ENCODE measurements around the gene CLDN7. TPM values are rescaled to one million over a fixed set of nuclear protein-coding genes. Genes with fewer than 3 reads are reported as not detected.

CLDN7 gene, protein sequence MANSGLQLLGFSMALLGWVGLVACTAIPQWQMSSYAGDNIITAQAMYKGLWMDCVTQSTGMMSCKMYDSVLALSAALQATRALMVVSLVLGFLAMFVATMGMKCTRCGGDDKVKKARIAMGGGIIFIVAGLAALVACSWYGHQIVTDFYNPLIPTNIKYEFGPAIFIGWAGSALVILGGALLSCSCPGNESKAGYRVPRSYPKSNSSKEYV
- total RNA-seq: 1.1 and 1.8 TPM in 2 replicates

DNA sequence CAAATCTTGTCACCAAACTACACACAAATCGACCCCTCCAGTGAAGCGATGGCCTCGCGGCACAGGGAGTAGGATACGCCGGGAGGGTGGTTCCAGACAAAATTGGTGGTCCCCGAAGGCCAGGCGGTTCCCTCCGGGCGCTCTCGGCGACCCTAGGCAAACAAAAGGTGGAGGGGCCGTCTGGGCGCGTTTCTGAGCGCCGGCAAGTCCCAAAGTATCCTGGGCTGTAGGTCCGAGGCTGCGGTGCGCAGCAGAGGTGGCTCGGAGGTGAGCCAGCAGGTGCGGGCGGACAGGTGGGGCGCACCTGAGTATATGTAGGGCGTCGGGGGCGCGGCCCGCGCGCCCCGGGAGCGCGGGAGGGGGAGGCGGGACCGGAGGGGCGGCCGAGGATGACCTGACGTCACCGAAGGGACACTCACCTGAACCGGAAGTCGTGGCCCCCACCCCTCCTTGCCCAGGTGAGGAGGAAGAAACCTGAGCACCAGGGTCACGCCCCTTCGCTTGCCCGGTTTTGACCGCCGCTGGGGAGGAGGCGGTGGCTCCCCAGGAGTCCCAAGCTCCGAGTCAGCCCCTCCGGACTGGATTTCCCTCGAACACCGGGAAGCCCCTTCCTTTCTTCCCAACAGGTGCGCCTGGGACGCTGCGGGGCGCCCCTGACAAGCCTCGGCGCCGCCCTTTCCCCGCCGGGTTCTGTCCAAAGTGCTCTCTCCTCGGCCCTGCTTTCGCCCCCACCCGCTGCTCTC, at the start of gene CLDN7:
TSS of gene CLDN7 (minus strand) at position 287 of the 743 bp plus-strand sequence. CDS start 435 bp downstream, outside the sequence.
- H3K4me3 Mint-ChIP-seq: peak within 1 kb of the TSS; percentile 77
- peaks cover 29% of the 10 kb centered on the region for H3K4me1 Mint-ChIP-seq
- intact Hi-C loops (cut with micrococcal nuclease): loop anchor here (5.0 kb wide), 1 partner anchor 35 kb away; no protein-coding TSS in a partner anchor
- no peaks in the 10 kb centered on the region for H3K9me3 Mint-ChIP-seq
- H3K27ac Mint-ChIP-seq: peak within 1 kb of the TSS; percentile 76
- CTCF ChIA-PET: interaction anchor here (1.0 kb wide), 1 partner anchor 42 kb away, joined by 3 read pairs; no protein-coding TSS in a partner anchor
- TF ChIP-seq CTCF (IDR thresholded peaks at IDR 0.05): no peak
- POLR2A ChIA-PET: interaction anchor here (0.9 to 1.0 kb wide), 2 partner anchors 20 to 43 kb away, joined by 4 read pairs; partner anchors contain the start of gene GABARAP
- ATAC-seq (ENCODE audit: low read depth): no peak
- peaks cover 15% of the 10 kb centered on the region for H3K27me3 Mint-ChIP-seq
- peaks cover 16% of the 10 kb centered on the region for H3K36me3 Mint-ChIP-seq (ENCODE audit: low read depth)
- DNase-seq: peak; percentile 22

DNA sequence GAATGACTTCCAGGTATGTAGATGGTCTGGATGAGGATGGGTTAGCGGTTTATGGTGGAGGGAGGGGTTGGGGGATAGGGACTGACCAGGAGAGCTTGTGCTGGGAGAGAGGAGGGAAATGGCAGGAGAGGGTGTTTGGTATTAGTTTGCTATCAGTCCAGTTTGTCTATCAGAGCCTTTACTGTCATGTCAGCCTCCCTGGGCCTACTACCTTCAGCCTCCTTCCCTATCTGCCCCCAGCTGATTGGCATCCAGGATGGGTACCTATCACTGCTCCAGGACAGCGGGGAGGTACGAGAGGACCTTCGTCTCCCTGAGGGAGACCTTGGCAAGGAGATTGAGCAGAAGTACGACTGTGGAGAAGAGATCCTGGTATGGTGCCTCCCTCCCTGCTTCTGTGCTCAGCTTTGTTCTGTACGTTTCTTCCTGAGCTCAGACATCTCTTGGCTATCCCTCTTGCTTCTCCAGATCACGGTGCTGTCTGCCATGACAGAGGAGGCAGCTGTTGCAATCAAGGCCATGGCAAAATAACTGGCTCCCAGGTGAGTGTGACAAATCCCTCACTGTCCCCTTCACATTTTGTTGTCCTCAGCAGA, 48.9 kb upstream of the CLDN7 start:
- Mint-ChIP-seq H3K9me3 (no peaks in the 10 kb centered on the region), H3K27ac (peak overlapping the region; percentile 96), H3K4me3 (no peak overlapping the region), H3K27me3 (no peaks in the 10 kb centered on the region), H3K36me3 (ENCODE audit: low read depth) (peaks cover 72% of the 10 kb centered on the region), H3K4me1 (peaks cover 68% of the 10 kb centered on the region)
- ChIA-PET POLR2A (interaction anchor here (0.8 to 3.8 kb wide), 5 partner anchors 16 to 93 kb away, joined by 3 to 62 read pairs (median 3); partner anchors contain the start of genes ACAP1, NEURL4, PHF23 and TMEM256), CTCF (interaction anchor here (1.2 to 3.2 kb wide), 2 partner anchors 15 to 45 kb away, joined by 4 to 12 read pairs; no protein-coding TSS in a partner anchor)
- intact Hi-C loops (cut with micrococcal nuclease): no loop called here
- no peak for DNase-seq
- no peak for ATAC-seq (ENCODE audit: low read depth)
- no peak for TF ChIP-seq CTCF (IDR thresholded peaks at IDR 0.05)

DNA sequence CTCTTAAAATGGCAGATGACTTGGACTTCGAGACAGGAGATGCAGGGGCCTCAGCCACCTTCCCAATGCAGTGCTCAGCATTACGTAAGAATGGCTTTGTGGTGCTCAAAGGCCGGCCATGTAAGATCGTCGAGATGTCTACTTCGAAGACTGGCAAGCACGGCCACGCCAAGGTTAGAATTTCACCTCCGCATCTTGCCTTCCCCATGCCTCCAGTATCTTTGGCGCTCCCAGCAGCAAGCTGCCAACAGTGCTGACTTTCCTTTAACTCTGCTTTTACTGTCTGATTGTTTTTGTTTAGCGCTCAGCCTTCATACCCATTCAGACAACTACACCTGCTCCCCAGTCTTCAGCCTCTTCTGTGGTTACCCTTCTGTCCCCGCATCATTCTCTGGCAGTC, 47.4 kb upstream of the CLDN7 start:
- no peak for DNase-seq
- Mint-ChIP-seq H3K36me3 (ENCODE audit: low read depth) (peaks cover 72% of the 10 kb centered on the region), H3K27ac (peak overlapping the region; percentile 96), H3K27me3 (no peaks in the 10 kb centered on the region), H3K4me1 (peaks cover 63% of the 10 kb centered on the region), H3K9me3 (no peaks in the 10 kb centered on the region), H3K4me3 (peak overlapping the region; percentile 96)
- no peak for ATAC-seq (ENCODE audit: low read depth)
- ChIA-PET POLR2A (interaction anchor here (0.5 to 3.8 kb wide), 27 partner anchors 8 to 878 kb away, joined by 3 to 62 read pairs (median 5); partner anchors contain the start of genes ACADVL, ACAP1, CD68 and DLG4), CTCF (interaction anchor here (1.2 to 3.2 kb wide), 3 partner anchors 13 to 264 kb away, joined by 4 to 12 read pairs (median 4); no protein-coding TSS in a partner anchor)
- TF ChIP-seq CTCF (IDR thresholded peaks at IDR 0.05): no peak
- intact Hi-C loops (cut with micrococcal nuclease): no loop called here

DNA sequence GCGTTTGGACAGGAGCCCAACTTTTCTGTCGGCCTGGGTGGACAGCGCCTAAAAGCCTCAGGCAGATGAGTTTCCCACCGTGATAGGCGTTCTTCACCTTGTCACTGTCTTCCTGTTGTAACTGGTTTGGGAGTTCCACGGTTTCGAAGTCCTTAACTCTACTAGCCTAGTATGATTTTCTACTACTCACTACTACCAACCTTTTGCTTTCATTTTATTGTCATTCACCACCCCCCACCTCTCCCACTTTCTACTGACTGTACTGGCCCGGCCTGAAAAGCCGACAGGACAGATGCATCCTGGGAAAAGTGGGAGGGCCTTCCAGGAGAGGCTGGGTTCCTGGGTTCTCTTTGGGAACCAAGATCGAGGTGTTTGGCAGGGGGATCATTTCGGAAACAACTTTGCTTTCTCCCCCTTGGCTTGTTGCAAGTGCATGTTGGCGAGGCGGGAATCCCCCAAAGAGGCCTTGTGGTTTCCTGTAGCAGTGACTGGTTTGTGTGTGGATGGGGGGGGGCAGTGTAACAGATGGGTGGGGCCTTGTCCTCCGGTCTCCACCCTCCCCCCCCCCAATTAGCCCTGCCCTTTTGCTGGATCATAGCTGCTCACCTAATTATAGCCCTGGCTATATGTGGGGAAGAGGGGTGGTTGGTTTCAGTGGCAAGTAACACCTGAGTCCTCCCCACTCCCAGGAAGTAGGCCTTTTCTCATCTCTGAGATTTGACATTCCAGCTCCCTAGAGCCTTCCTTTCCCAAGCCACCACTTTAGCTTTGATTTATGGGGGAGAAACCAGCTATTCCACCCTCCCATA, 46.6 kb upstream of the CLDN7 start:
- Mint-ChIP-seq H3K4me3 (peak overlapping the region; percentile 96), H3K27ac (peak overlapping the region; percentile 96), H3K36me3 (ENCODE audit: low read depth) (peaks cover 65% of the 10 kb centered on the region), H3K4me1 (peaks cover 55% of the 10 kb centered on the region), H3K9me3 (no peaks in the 10 kb centered on the region), H3K27me3 (no peaks in the 10 kb centered on the region)
- DNase-seq: peak; percentile 71
- ChIA-PET POLR2A (interaction anchor here (0.5 to 3.8 kb wide), 32 partner anchors 9 to 879 kb away, joined by 3 to 62 read pairs (median 4); partner anchors contain the start of genes ACADVL, ACAP1, CD68 and DLG4), CTCF (interaction anchor here (1.1 to 3.2 kb wide), 3 partner anchors 12 to 263 kb away, joined by 4 to 12 read pairs (median 4); partner anchors contain the start of gene ACAP1)
- TF ChIP-seq CTCF (IDR thresholded peaks at IDR 0.05): no peak
- ATAC-seq (ENCODE audit: low read depth): peak; percentile 22
- intact Hi-C loops (cut with micrococcal nuclease): no loop called here

Data from activated B cell treated with CpG ODN at 0.5 μM for 24 hours (primary cell).